Measurements from ENCODE around the gene ELL. TPM values are rescaled to one million over a fixed set of nuclear protein-coding genes. Genes with fewer than 3 reads are reported as not detected.

ELL gene
- total RNA-seq, 1 donor from 2014 or later = 15.5 TPM

- no peaks in the 10 kb centered on the region for H3K27me3 Mint-ChIP-seq
- H3K27ac Mint-ChIP-seq = no peak overlapping the region
- no peak overlapping the region for H3K4me3 Mint-ChIP-seq (ENCODE audit: low read depth)
- H3K9me3 Mint-ChIP-seq (ENCODE audit: low read depth) = no peaks in the 10 kb centered on the region
- H3K4me1 Mint-ChIP-seq (ENCODE audit: low read depth) = no peaks in the 10 kb centered on the region
- no peak for DNase-seq (ENCODE audit: low spot score, unreplicated experiment)
- no peaks in the 10 kb centered on the region for H3K36me3 Mint-ChIP-seq (ENCODE audit: insufficient read depth)
- TF ChIP-seq CTCF (IDR thresholded peaks at IDR 0.05; ENCODE audit: unreplicated experiment) = no peak
Measured at GRCh38 chr19:18495204-18495911, 26.5 kb downstream of the ELL start.

GRCh38 chr19:18494267-18494607 is 27.6 kb downstream of the ELL start:
- no peak for DNase-seq (ENCODE audit: low spot score, unreplicated experiment)
- no peak overlapping the region for H3K4me3 Mint-ChIP-seq (ENCODE audit: low read depth)
- H3K27me3 Mint-ChIP-seq = no peaks in the 10 kb centered on the region
- no peaks in the 10 kb centered on the region for H3K4me1 Mint-ChIP-seq (ENCODE audit: low read depth)
- no peak for TF ChIP-seq CTCF (IDR thresholded peaks at IDR 0.05; ENCODE audit: unreplicated experiment)
- H3K9me3 Mint-ChIP-seq (ENCODE audit: low read depth) = no peaks in the 10 kb centered on the region
- no peaks in the 10 kb centered on the region for H3K36me3 Mint-ChIP-seq (ENCODE audit: insufficient read depth)
- no peak overlapping the region for H3K27ac Mint-ChIP-seq

GRCh38 chr19:18493440-18494266 is 28.2 kb downstream of the ELL start:
- Mint-ChIP-seq H3K27me3 (no peaks in the 10 kb centered on the region), H3K4me3 (ENCODE audit: low read depth) (no peak overlapping the region), H3K27ac (no peak overlapping the region), H3K9me3 (ENCODE audit: low read depth) (no peaks in the 10 kb centered on the region), H3K4me1 (ENCODE audit: low read depth) (peaks cover 5% of the 10 kb centered on the region), H3K36me3 (ENCODE audit: insufficient read depth) (no peaks in the 10 kb centered on the region)
- DNase-seq (ENCODE audit: low spot score, unreplicated experiment) = no peak
- no peak for TF ChIP-seq CTCF (IDR thresholded peaks at IDR 0.05; ENCODE audit: unreplicated experiment)

GRCh38 chr19:18491995-18492953 is 29.6 kb downstream of the ELL start:
- Mint-ChIP-seq H3K27ac (no peak overlapping the region), H3K4me1 (ENCODE audit: low read depth) (peaks cover 5% of the 10 kb centered on the region), H3K4me3 (ENCODE audit: low read depth) (no peak overlapping the region), H3K9me3 (ENCODE audit: low read depth) (no peaks in the 10 kb centered on the region), H3K27me3 (no peaks in the 10 kb centered on the region), H3K36me3 (ENCODE audit: insufficient read depth) (no peaks in the 10 kb centered on the region)
- no peak for DNase-seq (ENCODE audit: low spot score, unreplicated experiment)
- no peak for TF ChIP-seq CTCF (IDR thresholded peaks at IDR 0.05; ENCODE audit: unreplicated experiment)

GRCh38 chr19:18490728-18491127 is 31.1 kb downstream of the ELL start:
- H3K9me3 Mint-ChIP-seq (ENCODE audit: low read depth) = no peaks in the 10 kb centered on the region
- no peak for TF ChIP-seq CTCF (IDR thresholded peaks at IDR 0.05; ENCODE audit: unreplicated experiment)
- peaks cover 5% of the 10 kb centered on the region for H3K4me1 Mint-ChIP-seq (ENCODE audit: low read depth)
- H3K36me3 Mint-ChIP-seq (ENCODE audit: insufficient read depth) = no peaks in the 10 kb centered on the region
- no peaks in the 10 kb centered on the region for H3K27me3 Mint-ChIP-seq
- no peak overlapping the region for H3K4me3 Mint-ChIP-seq (ENCODE audit: low read depth)
- peak overlapping the region; percentile 29 for H3K27ac Mint-ChIP-seq
- no peak for DNase-seq (ENCODE audit: low spot score, unreplicated experiment)
